CD4-positive, alpha-beta T cell treated with Interleukin-2 at 100 ng/mL for 4 hours (primary cell): ENCODE results near the gene CDKL4.
"Not testable (repeated sequence)": the region's sequence is repeated elsewhere in the genome, so short reads cannot be mapped to it uniquely, and the experiment has no call there.

Source experiments
- DNase-seq: peaks from one replicate; pipeline ENCODE4 v3.0.0-alpha.2; 2020; ENCODE audit warnings: low spot score

The CDKL4 gene

GRCh38 chr2:39228413-39229209 is 15.2 kb downstream of the CDKL4 start:
- DNase-seq: no peak

- DNase-seq: peak; percentile 86
These were observed 15.9 kb downstream of the CDKL4 start for GRCh38 chr2:39227628-39228412.

GRCh38 chr2:39225567-39225966 is 18.2 kb downstream of the CDKL4 start:
- no peak for DNase-seq

GRCh38 chr2:39223909-39224308 is 19.9 kb downstream of the CDKL4 start:
- no peak for DNase-seq

GRCh38 chr2:39221459-39221858 is 22.3 kb downstream of the CDKL4 start:
- no peak for DNase-seq

- no peak for DNase-seq
These were observed 23.6 kb downstream of the CDKL4 start for GRCh38 chr2:39220136-39220535.

- DNase-seq: no peak
These were observed 25.4 kb downstream of the CDKL4 start for GRCh38 chr2:39218391-39218790.

- DNase-seq: peak; percentile 73
These were observed 26.6 kb downstream of the CDKL4 start for GRCh38 chr2:39217192-39217550.

GRCh38 chr2:39216346-39217191 is 27.2 kb downstream of the CDKL4 start:
- peak; percentile 91 for DNase-seq

GRCh38 chr2:39215545-39215944 is 28.2 kb downstream of the CDKL4 start:
- peak; percentile 29 for DNase-seq

GRCh38 chr2:39213015-39213414 is 30.8 kb downstream of the CDKL4 start:
- DNase-seq: no peak

- DNase-seq: no peak
These were observed 32.9 kb downstream of the CDKL4 start for GRCh38 chr2:39210846-39211245.

- no peak for DNase-seq
These were observed 40.4 kb downstream of the CDKL4 start for GRCh38 chr2:39203382-39203781.

- no peak for DNase-seq
These were observed 41.0 kb downstream of the CDKL4 start for GRCh38 chr2:39202639-39203369.

GRCh38 chr2:39197003-39197402 is 46.8 kb downstream of the CDKL4 start:
- not testable (repeated sequence) for DNase-seq

- no peak for DNase-seq
These were observed 49.1 kb downstream of the CDKL4 start for GRCh38 chr2:39194686-39195085.

GRCh38 chr2:39188960-39189494 is 54.7 kb downstream of the CDKL4 start:
- DNase-seq: no peak

- DNase-seq: no peak
These were observed 60.1 kb downstream of the CDKL4 start for GRCh38 chr2:39183673-39184072.

GRCh38 chr2:39181297-39181696 is 62.5 kb downstream of the CDKL4 start:
- DNase-seq: no peak

GRCh38 chr2:39179974-39180960 is 63.5 kb downstream of the CDKL4 start:
- no peak for DNase-seq
